Activated CD8-positive, alpha-beta T cell treated with anti-CD3 and anti-CD28 coated beads for 36 hours (primary cell): Measurements from ENCODE around the gene ESRRB. TPM values are rescaled to one million over a fixed set of nuclear protein-coding genes. Genes with fewer than 3 reads are reported as not detected.

Experiments used
- ATAC-seq: fragments of 200-7000 bp; cut with Tn5 transposase; one replicate; pipeline ENCODE4 v1.10.0; 2021; ENCODE audit warnings: mild to moderate bottlenecking, moderate library complexity
- CTCF ChIA-PET: fragments of 350-600 bp; sonication (Branson Sonifier 250); formaldehyde crosslinking; loops from one replicate; lab custom pipeline; 2021; ENCODE audit warnings: antibody characterized with exemption; lab: Charles Lee
- POLR2A ChIA-PET: fragments of 350-600 bp; sonication (Branson Sonifier 250); formaldehyde crosslinking; loops from one replicate; lab custom pipeline; 2021; ENCODE audit warnings: antibody characterized with exemption; lab: Charles Lee
- DNase-seq: peaks from one replicate; pipeline ENCODE4 v3.0.0-alpha.2; 2020
- H3K27ac Mint-ChIP-seq: one replicate; pipeline ENCODE4 v1.8.0; 2021; ENCODE audit warnings: mild to moderate bottlenecking, mixed read lengths
- H3K27me3 Mint-ChIP-seq: one replicate; pipeline ENCODE4 v1.8.0; 2021; ENCODE audit warnings: mixed read lengths
- H3K36me3 Mint-ChIP-seq: one replicate; pipeline ENCODE4 v1.8.0; 2021; ENCODE audit warnings: low read depth, mixed read lengths
- H3K4me1 Mint-ChIP-seq: one replicate; pipeline ENCODE4 v1.8.0; 2021; ENCODE audit warnings: low read depth, mixed read lengths
- H3K4me3 Mint-ChIP-seq: one replicate; pipeline ENCODE4 v1.8.0; 2021; ENCODE audit warnings: mild to moderate bottlenecking, moderate library complexity, mixed read lengths
- H3K9me3 Mint-ChIP-seq: one replicate; pipeline ENCODE4 v1.8.0; 2021; ENCODE audit warnings: mixed read lengths
- CTCF ChIP-seq: fragments of 200-600 bp; IDR thresholded peaks from one replicate; pipeline ENCODE4 v1.8.0; 2022; ENCODE audit warnings: antibody characterized with exemption, mild to moderate bottlenecking
- intact Hi-C: fragments of 100-400 bp; cut with micrococcal nuclease; formaldehyde crosslinking; loops from one replicate; pipeline ENCODE4 v1.10.0; 2022
- total RNA-seq, 2 experiments: library from RNA; stranded (reverse); gene quantifications; one replicate each; pipeline ENCODE4 v1.2.3, GENCODE V29; 2021

ESRRB gene
- under 1 TPM; 0.18 to 0.27 TPM for total RNA-seq

GRCh38 chr14:76375947-76376404, at the start of gene ESRRB:
Gene ESRRB, plus strand, starts transcription at chr14:76376137. Its CDS starts 265 bp downstream, at chr14:76376402.
- H3K27ac Mint-ChIP-seq = no peak within 1 kb of the TSS
- no peaks in the 10 kb centered on the region for H3K9me3 Mint-ChIP-seq
- H3K36me3 Mint-ChIP-seq = no peaks in the 10 kb centered on the region
- POLR2A ChIA-PET = no interaction called here
- peaks cover 52% of the 10 kb centered on the region for H3K27me3 Mint-ChIP-seq
- DNase-seq (no peak), ATAC-seq (no peak)
- intact Hi-C loops = no loop called here
- H3K4me1 Mint-ChIP-seq = peaks cover 5% of the 10 kb centered on the region
- TF ChIP-seq CTCF = no peak
- H3K4me3 Mint-ChIP-seq = no peak within 1 kb of the TSS
- CTCF ChIA-PET = interaction anchor here (0.6 kb wide), 1 partner anchor 344 kb away, joined by 3 read pairs; no protein-coding TSS in a partner anchor

GRCh38 chr14:76326918-76327689, 48.8 kb upstream of the ESRRB start:
- ATAC-seq (no peak), DNase-seq (no peak)
- ChIA-PET POLR2A (interaction anchor here (0.9 kb wide), 1 partner anchor 13 kb away, joined by 3 read pairs; no protein-coding TSS in a partner anchor), CTCF (no interaction called here)
- no peak for TF ChIP-seq CTCF
- Mint-ChIP-seq H3K36me3 (no peaks in the 10 kb centered on the region), H3K27me3 (peaks cover 33% of the 10 kb centered on the region), H3K9me3 (no peaks in the 10 kb centered on the region), H3K4me1 (no peaks in the 10 kb centered on the region), H3K4me3 (no peak overlapping the region), H3K27ac (no peak overlapping the region)
- intact Hi-C loops = no loop called here

GRCh38 chr14:76328457-76329137, 47.3 kb upstream of the ESRRB start:
- intact Hi-C loops = no loop called here
- H3K36me3 Mint-ChIP-seq = no peaks in the 10 kb centered on the region
- H3K27ac Mint-ChIP-seq = no peak overlapping the region
- H3K9me3 Mint-ChIP-seq = no peaks in the 10 kb centered on the region
- no peak overlapping the region for H3K4me3 Mint-ChIP-seq
- ChIA-PET CTCF (no interaction called here), POLR2A (no interaction called here)
- DNase-seq (no peak), ATAC-seq (no peak)
- H3K27me3 Mint-ChIP-seq = peaks cover 33% of the 10 kb centered on the region
- TF ChIP-seq CTCF = no peak
- no peaks in the 10 kb centered on the region for H3K4me1 Mint-ChIP-seq

GRCh38 chr14:76329154-76329928, 46.6 kb upstream of the ESRRB start:
- Mint-ChIP-seq H3K9me3 (no peaks in the 10 kb centered on the region), H3K27me3 (peaks cover 33% of the 10 kb centered on the region), H3K36me3 (no peaks in the 10 kb centered on the region), H3K4me1 (no peaks in the 10 kb centered on the region), H3K27ac (no peak overlapping the region), H3K4me3 (no peak overlapping the region)
- no peak for DNase-seq
- intact Hi-C loops = no loop called here
- no peak for ATAC-seq
- ChIA-PET CTCF (no interaction called here), POLR2A (no interaction called here)
- no peak for TF ChIP-seq CTCF
